ENCODE data around the gene ZNF682.
A peak's percentile ranks its signal among the peaks of the same experiment; 100 is the strongest.
"Not testable (repeated sequence)": the region's sequence is repeated elsewhere in the genome, so short reads cannot be mapped to it uniquely, and the experiment has no call there.

Gene ZNF682

DNA sequence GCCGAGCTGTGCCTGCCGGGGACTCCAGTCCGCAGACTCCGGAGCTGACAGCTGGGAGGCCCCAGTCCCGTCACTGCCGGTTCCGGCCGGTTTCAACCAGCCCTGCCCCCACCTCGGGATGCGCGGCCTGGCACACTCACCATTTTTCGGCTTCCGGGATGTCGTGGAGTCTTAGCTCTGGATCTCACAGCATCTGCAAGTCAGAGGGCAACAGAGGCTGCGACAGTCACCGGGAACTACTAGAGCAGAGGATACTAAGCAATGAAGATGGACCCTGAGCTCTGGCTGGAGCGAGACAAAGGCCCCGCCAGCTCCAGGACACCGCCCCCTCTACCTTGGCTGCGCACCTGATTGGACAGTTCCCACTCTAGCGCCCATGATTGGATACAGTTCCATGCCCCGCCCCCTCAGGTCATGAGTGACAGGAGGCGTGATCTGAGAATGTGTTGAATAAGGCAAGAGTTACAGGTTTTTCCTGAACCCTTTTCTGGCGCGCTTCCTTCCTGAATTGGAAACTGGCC lies at the start of gene ZNF682:
Gene ZNF682, minus strand, starts transcription at position 303 of the 521 bp plus-strand sequence. Its CDS starts 160 bp downstream, at position 143.
- peak; percentile 94 to 96 for DNase-seq

DNA sequence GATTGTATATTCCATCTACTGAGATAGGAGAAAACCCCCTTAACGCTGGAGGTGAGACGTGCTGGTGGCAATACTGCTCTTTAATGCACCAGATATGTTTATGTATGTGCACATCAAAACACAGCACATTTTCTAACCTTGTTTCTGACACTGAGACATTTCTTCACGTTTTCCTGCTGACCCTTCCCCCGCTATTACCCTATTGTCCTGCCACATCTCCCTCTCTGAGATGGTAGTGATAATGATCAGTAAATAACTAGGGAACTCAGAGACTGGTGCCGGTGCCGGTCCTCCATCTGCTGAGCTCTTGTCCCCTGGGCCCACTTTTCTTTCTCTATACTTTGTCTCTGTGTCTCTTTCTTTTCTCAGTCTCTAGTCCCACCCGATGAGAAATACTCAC lies 43.6 kb upstream of the ZNF682 start:
- DNase-seq = not testable (repeated sequence)

- not testable (repeated sequence) for DNase-seq
These were observed 43.0 kb upstream of the ZNF682 start for GRCh38 chr19:20082232-20082833.

DNA sequence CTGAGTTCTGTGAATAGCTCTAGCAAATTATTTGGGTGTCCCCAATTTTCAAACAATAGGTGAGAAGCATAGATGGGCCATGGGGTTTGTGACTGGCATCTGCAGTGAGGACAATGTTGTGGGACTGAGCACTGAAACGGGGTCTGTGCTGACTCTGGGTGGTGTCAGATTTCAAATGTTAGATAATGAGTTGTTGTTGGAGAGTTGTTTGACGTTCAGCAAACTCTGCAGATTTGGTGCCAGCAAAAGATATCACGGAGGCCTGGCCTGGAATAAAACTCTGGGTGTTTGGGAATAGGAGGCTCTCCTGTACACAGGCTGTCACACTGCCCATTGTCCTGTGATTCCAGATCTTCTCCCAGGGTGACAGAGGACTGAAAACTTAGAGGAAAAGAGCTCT lies 41.4 kb upstream of the ZNF682 start:
- no peak for DNase-seq

- no peak for DNase-seq
These were observed 40.2 kb upstream of the ZNF682 start for GRCh38 chr19:20079476-20079875.

DNA sequence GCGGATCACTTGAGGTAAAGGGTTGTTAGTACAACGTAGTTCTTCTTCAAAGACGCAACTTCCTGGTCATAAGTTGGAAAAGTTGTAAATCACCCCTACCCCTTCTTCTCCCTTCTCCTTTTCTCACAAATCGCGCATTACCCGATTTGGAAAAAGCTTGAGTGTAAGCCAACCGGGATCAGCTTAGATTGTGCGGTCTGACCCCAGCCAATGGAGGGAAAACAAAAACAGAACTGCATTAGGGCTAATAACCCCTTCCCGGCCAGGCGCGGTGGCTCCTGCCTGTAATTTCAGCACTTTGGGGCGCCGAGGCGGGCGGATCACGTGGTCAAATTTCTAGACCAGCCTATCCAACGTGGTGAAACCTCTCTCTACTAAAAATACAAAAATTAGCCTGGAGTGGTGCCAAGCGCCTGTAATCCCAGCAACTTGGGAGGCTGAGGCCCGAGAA lies 39.3 kb upstream of the ZNF682 start:
- DNase-seq = no peak

DNA sequence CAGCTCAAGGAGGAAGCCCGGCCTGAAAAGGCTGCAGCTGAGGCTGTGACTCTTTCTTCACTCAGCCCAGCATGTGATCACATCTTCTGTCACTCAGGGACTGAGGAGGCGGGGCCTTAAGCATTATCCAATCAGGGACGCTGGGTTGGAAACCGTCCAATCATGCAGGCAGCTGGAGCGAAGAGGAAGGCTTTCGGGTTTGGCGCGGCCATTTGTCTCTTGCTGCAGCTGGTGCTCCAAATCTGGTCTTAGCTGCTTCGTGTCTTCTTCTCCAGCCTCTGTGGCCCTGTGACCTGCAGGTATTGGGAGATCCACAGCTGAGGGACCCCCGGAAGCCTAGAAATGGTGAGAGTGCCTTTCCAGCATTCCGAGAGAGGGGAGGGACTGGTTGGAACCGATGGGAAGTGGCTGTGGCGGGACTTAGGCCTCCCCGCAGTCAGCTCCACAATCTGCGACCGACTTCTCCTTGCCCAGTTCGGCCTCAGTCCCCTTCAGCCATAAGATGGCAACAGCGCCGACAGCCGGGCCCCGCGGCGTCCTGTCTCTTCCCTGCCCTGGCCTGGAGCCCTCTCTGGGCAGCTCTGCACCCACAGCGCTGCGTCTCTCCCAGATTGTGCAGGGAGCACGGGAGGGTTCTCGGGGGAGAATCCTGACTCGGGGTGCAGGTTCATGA lies 38.6 kb upstream of the ZNF682 start, which contains the start of gene ZNF90:
Gene ZNF90, plus strand, starts transcription at position 210 of the 673 bp plus-strand sequence. Its CDS starts 133 bp downstream, at position 343.
- DNase-seq = peak; percentile 90 to 91

DNA sequence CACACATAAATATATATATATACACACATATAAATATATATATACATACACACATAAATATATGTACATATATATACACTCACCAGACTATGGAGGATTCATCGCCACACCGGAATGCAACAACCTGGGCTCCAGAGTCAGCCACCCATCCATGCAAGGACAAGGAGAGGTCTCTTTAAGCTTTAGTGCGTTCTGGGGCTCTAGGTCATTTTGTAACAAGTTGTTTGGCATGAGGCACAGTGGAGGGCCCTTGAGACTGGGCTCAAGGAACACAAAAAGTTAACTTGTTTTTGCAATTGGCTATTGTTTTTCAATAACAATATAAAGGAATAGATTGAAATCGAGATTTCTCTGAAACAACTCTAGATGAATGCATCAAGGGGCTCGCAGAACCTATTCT lies 33.6 kb upstream of the ZNF682 start:
- no peak for DNase-seq

DNA sequence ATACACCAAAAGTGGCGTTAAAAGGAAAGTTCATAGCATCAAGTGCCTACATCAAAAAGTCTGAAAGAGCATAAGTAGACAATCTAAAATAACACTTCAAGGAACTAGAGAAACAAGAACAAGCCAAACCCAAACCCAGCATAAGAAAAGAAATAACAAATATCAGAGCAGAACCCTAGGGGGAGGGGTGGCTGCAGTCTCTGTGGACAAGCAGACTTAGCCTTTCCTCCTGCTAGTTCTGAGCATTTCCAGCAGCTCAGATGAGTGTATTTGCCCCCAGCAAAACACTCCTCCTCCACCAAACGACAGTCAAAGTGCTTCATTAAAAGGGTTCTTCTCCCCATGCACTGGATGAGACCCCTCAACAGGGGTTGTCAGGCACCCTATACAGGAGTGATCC lies 31.4 kb upstream of the ZNF682 start:
- DNase-seq = no peak

DNA sequence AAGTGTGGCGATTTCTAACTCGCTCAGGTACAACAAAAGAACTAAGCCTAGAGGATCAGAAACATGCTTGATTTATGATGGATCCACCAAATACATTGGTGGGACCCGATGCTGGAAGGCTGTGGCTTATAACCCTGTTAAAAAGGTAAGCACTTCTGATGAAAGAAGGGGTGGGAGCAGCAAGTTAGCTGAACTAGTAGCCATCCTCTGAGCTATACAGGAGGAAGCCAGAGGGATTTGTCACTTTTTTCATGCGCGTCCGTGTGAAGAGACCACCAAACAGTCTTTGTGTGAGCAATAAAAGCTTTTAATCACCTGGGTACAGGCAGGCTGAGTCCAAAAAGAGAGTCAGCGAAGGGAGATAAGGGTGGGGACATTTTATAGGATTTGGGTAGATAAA lies 29.3 kb upstream of the ZNF682 start:
- not testable (repeated sequence) for DNase-seq

DNA sequence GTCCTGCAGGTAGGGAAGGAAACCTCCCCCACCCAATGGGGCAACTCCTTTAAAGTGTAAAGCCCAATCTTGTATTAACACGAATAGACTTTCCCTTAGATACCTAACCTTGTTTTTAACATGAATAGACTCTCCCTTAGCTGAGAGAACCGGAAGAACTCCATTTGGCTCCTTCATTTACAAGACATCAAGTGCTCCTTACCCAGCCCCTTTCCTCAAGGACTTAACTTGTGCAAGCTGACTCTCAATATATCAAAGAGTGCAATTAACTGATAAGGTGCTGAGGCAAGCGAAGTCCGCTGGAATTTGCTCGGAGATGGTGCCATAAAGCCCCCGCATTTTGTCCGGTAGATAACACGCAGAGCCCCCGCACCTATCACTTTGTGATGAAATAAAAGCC lies 28.6 kb upstream of the ZNF682 start:
- no peak for DNase-seq

GRCh38 chr19:20066861-20067260 lies 27.6 kb upstream of the ZNF682 start:
- no peak for DNase-seq

GRCh38 chr19:20060282-20060681 lies 21.0 kb upstream of the ZNF682 start:
- no peak for DNase-seq

DNA sequence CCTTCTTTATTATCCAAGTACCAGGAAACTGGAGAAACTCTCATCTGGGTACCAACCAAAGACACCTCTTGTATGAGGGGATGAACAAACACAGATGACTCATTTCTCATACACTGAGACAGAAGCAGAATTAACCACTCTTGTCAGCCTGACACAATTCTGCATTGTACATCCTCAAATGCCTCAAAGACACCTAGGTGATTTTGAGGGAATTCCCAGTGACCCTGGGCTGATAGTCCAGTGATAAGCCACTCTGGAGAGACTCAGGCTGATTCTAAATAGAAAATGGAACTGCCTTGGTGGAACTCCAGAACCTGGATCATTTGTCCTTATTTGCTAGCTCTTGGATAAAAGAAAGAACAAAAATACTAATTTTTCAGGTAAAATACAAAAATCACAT lies 19.4 kb upstream of the ZNF682 start:
- not testable (repeated sequence) for DNase-seq

DNA sequence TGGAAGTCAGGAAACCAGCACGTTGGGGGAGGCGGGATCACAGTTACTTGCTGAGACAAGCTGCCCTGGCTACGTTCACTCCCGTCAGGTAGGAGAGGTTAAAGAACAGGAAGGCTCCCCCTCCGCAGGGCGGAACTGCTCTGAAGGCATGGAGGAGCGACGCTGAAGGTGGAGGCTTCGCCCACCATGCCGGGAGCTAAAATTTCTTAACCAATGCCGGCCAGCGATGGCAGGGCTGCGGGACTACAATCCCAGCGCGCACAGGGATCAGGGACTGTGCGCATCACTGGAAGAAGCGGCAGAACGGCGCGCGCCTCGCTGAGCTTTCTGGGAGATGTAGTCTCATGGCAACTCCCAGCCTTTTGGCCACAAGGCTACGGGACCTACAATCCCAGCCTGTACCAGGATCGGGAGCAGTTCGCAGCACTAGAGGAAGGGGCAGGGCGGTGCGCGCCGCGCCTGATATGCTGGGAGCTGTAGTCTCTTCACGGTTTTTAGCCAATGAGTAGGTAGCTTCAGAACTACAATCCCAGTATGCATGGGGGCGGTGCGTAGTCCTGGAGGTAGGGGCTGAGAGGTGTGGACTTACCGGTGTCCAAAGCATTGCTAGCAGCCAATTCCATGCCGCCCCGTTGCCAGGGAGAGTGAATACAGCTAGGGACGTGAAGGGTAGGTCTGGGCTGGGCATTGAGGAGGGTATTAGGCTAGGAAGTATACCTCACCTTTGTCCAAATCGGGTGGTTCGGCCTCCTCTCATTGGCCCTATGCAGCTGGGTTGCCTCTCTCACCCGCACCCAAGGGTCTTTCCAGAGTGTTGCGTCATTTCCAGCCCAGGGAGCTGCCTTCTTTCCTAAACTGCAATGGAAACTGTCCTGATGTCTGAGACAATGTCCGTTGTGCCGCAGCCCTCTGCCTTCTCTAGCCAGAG lies 12.8 kb upstream of the ZNF682 start:
- DNase-seq = peak; percentile 66 to 71

- not testable (repeated sequence) for DNase-seq
These were observed 6.4 kb upstream of the ZNF682 start for GRCh38 chr19:20045742-20046141.

- no peak for DNase-seq
These were observed 5.4 kb upstream of the ZNF682 start for GRCh38 chr19:20044663-20045062.

- no peak for DNase-seq
These were observed 725 bp downstream of the ZNF682 start for GRCh38 chr19:20038358-20039202.

DNA sequence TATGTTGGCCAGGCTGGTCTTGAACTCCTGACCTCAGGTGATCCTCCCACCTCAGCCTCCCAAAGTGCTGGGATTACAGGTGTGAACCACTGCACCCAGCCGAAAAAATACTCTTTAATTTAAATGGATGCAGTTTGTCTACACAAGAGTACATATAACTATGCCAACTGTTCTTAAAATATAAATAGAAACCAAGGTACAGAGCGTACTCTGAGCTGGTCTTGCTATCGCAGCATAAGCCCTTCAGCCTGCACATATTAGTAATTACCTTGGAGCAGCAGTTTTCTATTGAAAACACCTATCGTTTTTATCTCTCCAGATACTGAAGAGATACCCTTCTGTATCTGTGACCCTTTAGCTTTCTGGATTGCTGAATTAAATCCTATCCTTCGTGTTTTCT lies 3.4 kb downstream of the ZNF682 start:
- DNase-seq = no peak

GRCh38 chr19:20028611-20029010 lies 10.7 kb downstream of the ZNF682 start:
- no peak for DNase-seq

DNA sequence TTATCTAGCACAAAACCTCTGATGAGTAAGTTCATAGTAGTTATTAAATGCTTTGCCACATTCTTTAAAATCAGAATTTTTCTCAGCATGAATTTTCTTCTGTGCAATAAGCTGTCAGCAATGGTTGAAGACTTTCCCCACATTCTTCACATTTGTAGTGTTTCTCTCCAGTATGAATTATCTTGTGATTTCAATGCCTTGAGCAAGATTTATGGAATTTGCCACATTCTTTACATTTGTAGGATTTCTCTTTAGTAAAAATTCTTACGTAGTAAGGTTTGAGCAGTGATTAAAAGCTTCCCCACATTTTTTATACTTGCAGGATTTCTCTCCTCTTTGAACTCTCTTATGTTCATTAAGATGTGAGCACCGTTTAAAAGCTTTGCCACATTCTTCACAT lies 33.6 kb downstream of the ZNF682 start:
- no peak for DNase-seq

- peak; percentile 18 to 47 for DNase-seq
These were observed 41.5 kb downstream of the ZNF682 start for GRCh38 chr19:19997656-19998268.

Measured in CD4-positive, alpha-beta T cell treated with Interleukin-1 beta for 1 hour (primary cell).